Mesenchymal stem cell (in vitro differentiated cells and primary cell): Measurements from ENCODE around the gene ZNF593.

Source experiments
- DNase-seq: peaks from one replicate; pipeline ENCODE4 v3.0.0-alpha.2; 2013
- H2AFZ ChIP-seq: one replicate; pipeline ENCODE4 v1.6.1; 2013; ENCODE audit warnings: low read depth, mild to moderate bottlenecking, control low read depth, inconsistent platforms, low read length, moderate library complexity
- H2AK5ac ChIP-seq: 2 replicates; pipeline ENCODE4 v1.6.1; 2013; ENCODE audit warnings: low read length, moderate library complexity, mild to moderate bottlenecking, inconsistent platforms; ENCODE audit not compliant: severe bottlenecking
- H2BK120ac ChIP-seq: one replicate; pipeline ENCODE4 v1.6.1; 2013; ENCODE audit warnings: low read depth, mild to moderate bottlenecking, inconsistent platforms, low read length, moderate library complexity
- H2BK12ac ChIP-seq, 2 experiments: one replicate each; pipeline ENCODE4 v1.6.1; 2013; ENCODE audit warnings: inconsistent platforms in 2 of 2, low read length in 2 of 2, mild to moderate bottlenecking in 2 of 2, moderate library complexity in 2 of 2, control low read depth in 1 of 2
- H2BK15ac ChIP-seq: one replicate; pipeline ENCODE4 v1.6.1; 2013; ENCODE audit warnings: mild to moderate bottlenecking, low read depth, inconsistent platforms; ENCODE audit not compliant: poor library complexity, severe bottlenecking
- H2BK5ac ChIP-seq: 2 replicates; pipeline ENCODE4 v1.6.1; 2013; ENCODE audit warnings: low read depth, mild to moderate bottlenecking, low read length, control low read depth, inconsistent platforms; ENCODE audit not compliant: poor library complexity, severe bottlenecking
- H3K14ac ChIP-seq, 2 experiments: one replicate each; pipeline ENCODE4 v1.6.1; 2013; ENCODE audit warnings: inconsistent platforms in 2 of 2, low read length in 2 of 2, control low read depth in 1 of 2, mild to moderate bottlenecking in 1 of 2, moderate library complexity in 1 of 2
- H3K18ac ChIP-seq, 2 experiments: one replicate each; pipeline ENCODE4 v1.6.1; 2013; ENCODE audit warnings: inconsistent platforms in 2 of 2, low read length in 2 of 2, control low read depth in 1 of 2, low read depth in 1 of 2, mild to moderate bottlenecking in 1 of 2
- H3K23ac ChIP-seq, 2 experiments: one replicate each; pipeline ENCODE4 v1.6.1; 2013; ENCODE audit warnings: inconsistent platforms in 2 of 2, low read length in 2 of 2, mild to moderate bottlenecking in 2 of 2, moderate library complexity in 2 of 2, control low read depth in 1 of 2
- H3K27ac ChIP-seq: 2 replicates; pipeline ENCODE4 v1.5.1; 2013; ENCODE audit warnings: mild to moderate bottlenecking, moderate library complexity, low read length, control low read depth, inconsistent platforms; ENCODE audit not compliant: poor library complexity, severe bottlenecking
- H3K27me3 ChIP-seq, 2 experiments: 2 replicates each; pipeline versions ENCODE4 v1.6.1 to v1.7.0; 2013; ENCODE audit warnings: low read length in 2 of 2, mild to moderate bottlenecking in 2 of 2, moderate library complexity in 2 of 2, control low read depth in 1 of 2, inconsistent platforms in 1 of 2; ENCODE audit not compliant: control insufficient read depth in 1 of 2, insufficient read depth in 1 of 2
- H3K36me3 ChIP-seq, 2 experiments: 2 replicates each; pipeline versions ENCODE4 v1.6.1 to v1.7.0; 2013; ENCODE audit warnings: low read length in 2 of 2, control low read depth in 1 of 2, inconsistent platforms in 1 of 2, low read depth in 1 of 2, mild to moderate bottlenecking in 1 of 2; ENCODE audit not compliant: insufficient read depth in 2 of 2, control insufficient read depth in 1 of 2
- H3K4ac ChIP-seq, 2 experiments: one replicate each; pipeline ENCODE4 v1.6.1; 2013; ENCODE audit warnings: inconsistent platforms in 2 of 2, low read length in 2 of 2, mild to moderate bottlenecking in 2 of 2, moderate library complexity in 2 of 2, control low read depth in 1 of 2, low read depth in 1 of 2
- H3K4me1 ChIP-seq: 2 replicates; pipeline ENCODE4 v1.6.1; 2013; ENCODE audit warnings: low read depth, low read length, control low read depth; ENCODE audit not compliant: control insufficient read depth, insufficient read depth
- H3K4me2 ChIP-seq: 2 replicates; pipeline ENCODE4 v1.6.1; 2013; ENCODE audit warnings: low read length, mild to moderate bottlenecking, inconsistent platforms; ENCODE audit not compliant: poor library complexity, severe bottlenecking
- H3K4me3 ChIP-seq, 2 experiments: 2 replicates each; pipeline versions ENCODE4 v1.5.1 to v1.7.0; 2013; ENCODE audit warnings: low read length in 2 of 2, mild to moderate bottlenecking in 2 of 2, control low read depth in 1 of 2, low read depth in 1 of 2; ENCODE audit not compliant: insufficient read depth in 1 of 2
- H3K79me1 ChIP-seq: replicated peaks from 2 replicates; pipeline ENCODE4 v1.6.1; 2013; ENCODE audit warnings: mild to moderate bottlenecking, control low read depth, low read length, inconsistent platforms; ENCODE audit not compliant: poor library complexity, severe bottlenecking
- H3K9ac ChIP-seq: 2 replicates; pipeline ENCODE4 v1.7.0; 2013; ENCODE audit warnings: mild to moderate bottlenecking, low read length, moderate library complexity
- H3K9me3 ChIP-seq: 2 replicates; pipeline ENCODE4 v1.7.0; 2013; ENCODE audit warnings: mild to moderate bottlenecking, low read length; ENCODE audit not compliant: control insufficient read depth
- H4K8ac ChIP-seq: one replicate; pipeline ENCODE4 v1.6.1; 2013; ENCODE audit warnings: inconsistent platforms, mild to moderate bottlenecking, low read length, moderate library complexity
- H4K91ac ChIP-seq: one replicate; pipeline ENCODE4 v1.6.1; 2013; ENCODE audit warnings: mild to moderate bottlenecking, low read length, inconsistent platforms
- WGBS: methylation state at CpG from one replicate; pipeline ENCODE4 v1.1.7; 2013; ENCODE audit warnings: mixed read lengths; 5-methylcytosine and 5-hydroxymethylcytosine counted together

The ZNF593 gene

GRCh38 chr1:26145041-26145959 is 24.4 kb upstream of the ZNF593 start:
- Histone ChIP-seq H3K27me3 (peaks cover 44 to 46% of the 10 kb centered on the region in 2 experiments), H2BK5ac (no peak overlapping the region), H4K91ac (peak overlapping the region; percentile 54), H3K18ac (no peak overlapping the region), H3K14ac (no peak overlapping the region), H3K9me3 (no peaks in the 10 kb centered on the region), H4K8ac (no peak overlapping the region), H2BK12ac (peak overlapping the region in 1 of 2 experiments; percentile 21), H3K9ac (no peak overlapping the region), H2BK15ac (no peak overlapping the region), H2AK5ac (no peak overlapping the region), H3K36me3 (no peaks in the 10 kb centered on the region), H3K4ac (peak overlapping the region in 1 of 2 experiments; percentile 64), H3K79me1 (no peaks in the 10 kb centered on the region), H3K4me1 (peaks cover 3% of the 10 kb centered on the region), H3K27ac (no peak overlapping the region), H3K4me2 (no peak overlapping the region), H3K23ac (no peak overlapping the region), H2AFZ (no peak overlapping the region), H3K4me3 (no peak overlapping the region), H2BK120ac (no peak overlapping the region)
- peak; percentile 86 for DNase-seq
- 41% methylated on average over 15 of the region's 19 CpGs for WGBS

- no peak overlapping the region for H2BK120ac ChIP-seq
- H2BK12ac ChIP-seq: peak overlapping the region in 1 of 2 experiments; percentile 21
- peak overlapping the region in 1 of 2 experiments; percentile 64 for H3K4ac ChIP-seq
- no peak overlapping the region for H3K18ac ChIP-seq
- H2BK5ac ChIP-seq: no peak overlapping the region
- no peak overlapping the region for H3K4me3 ChIP-seq
- no peak overlapping the region for H3K27ac ChIP-seq
- H3K4me1 ChIP-seq: peaks cover 3% of the 10 kb centered on the region
- H3K27me3 ChIP-seq: peaks cover 48 to 51% of the 10 kb centered on the region in 2 experiments
- H3K79me1 ChIP-seq: no peaks in the 10 kb centered on the region
- no peak overlapping the region for H2AFZ ChIP-seq
- H3K4me2 ChIP-seq: no peak overlapping the region
- no peaks in the 10 kb centered on the region for H3K36me3 ChIP-seq
- H4K91ac ChIP-seq: no peak overlapping the region
- no peak for DNase-seq
- H2AK5ac ChIP-seq: no peak overlapping the region
- peak overlapping the region; percentile 40 for H4K8ac ChIP-seq
- no peaks in the 10 kb centered on the region for H3K9me3 ChIP-seq
- H3K9ac ChIP-seq: no peak overlapping the region
- no peak overlapping the region for H3K14ac ChIP-seq
- H3K23ac ChIP-seq: no peak overlapping the region
- WGBS: 37% methylated on average over 6 of the region's 6 CpGs
- H2BK15ac ChIP-seq: no peak overlapping the region
Observed at GRCh38 chr1:26145960-26146294, 23.8 kb upstream of the ZNF593 start.

GRCh38 chr1:26148887-26149286 is 20.8 kb upstream of the ZNF593 start:
- H4K8ac ChIP-seq: no peak overlapping the region
- no peaks in the 10 kb centered on the region for H3K79me1 ChIP-seq
- H2AFZ ChIP-seq: no peak overlapping the region
- H2BK120ac ChIP-seq: no peak overlapping the region
- H3K27me3 ChIP-seq: peaks cover 55 to 66% of the 10 kb centered on the region in 2 experiments
- no peak overlapping the region for H3K9ac ChIP-seq
- peaks cover 1% of the 10 kb centered on the region for H3K4me1 ChIP-seq
- H3K4ac ChIP-seq: no peak overlapping the region
- no peak overlapping the region for H2BK5ac ChIP-seq
- H3K18ac ChIP-seq: no peak overlapping the region
- no peak overlapping the region for H2BK15ac ChIP-seq
- H3K4me2 ChIP-seq: no peak overlapping the region
- no peak overlapping the region for H2BK12ac ChIP-seq
- DNase-seq: no peak
- H3K4me3 ChIP-seq: no peak overlapping the region
- H3K9me3 ChIP-seq: no peaks in the 10 kb centered on the region
- H3K23ac ChIP-seq: no peak overlapping the region
- no peak overlapping the region for H3K27ac ChIP-seq
- H4K91ac ChIP-seq: no peak overlapping the region
- H3K14ac ChIP-seq: no peak overlapping the region
- H3K36me3 ChIP-seq: no peaks in the 10 kb centered on the region
- no peak overlapping the region for H2AK5ac ChIP-seq

GRCh38 chr1:26153966-26154532 is 15.7 kb upstream of the ZNF593 start:
- Histone ChIP-seq H3K14ac (no peak overlapping the region), H2BK5ac (no peak overlapping the region), H3K4me3 (no peak overlapping the region), H3K9ac (no peak overlapping the region), H2BK120ac (no peak overlapping the region), H3K36me3 (no peaks in the 10 kb centered on the region), H4K91ac (no peak overlapping the region), H2BK12ac (no peak overlapping the region), H3K27ac (no peak overlapping the region), H3K79me1 (no peaks in the 10 kb centered on the region), H2AFZ (no peak overlapping the region), H2AK5ac (no peak overlapping the region), H3K9me3 (no peaks in the 10 kb centered on the region), H2BK15ac (no peak overlapping the region), H4K8ac (no peak overlapping the region), H3K4ac (no peak overlapping the region), H3K23ac (no peak overlapping the region), H3K18ac (no peak overlapping the region), H3K4me2 (no peak overlapping the region), H3K27me3 (peaks cover 70 to 83% of the 10 kb centered on the region in 2 experiments), H3K4me1 (peaks cover 5% of the 10 kb centered on the region)
- 76% methylated on average over 3 of the region's 5 CpGs for WGBS
- DNase-seq: no peak
